IPS DF 6.9 (cell line): Measurements from ENCODE around the gene MRAP.

ENCODE experiments used
- DNase-seq: peaks from one replicate; pipeline ENCODE4 v3.0.0-alpha.2; 2013; ENCODE audit warnings: low read depth, low spot score
- H3K27ac ChIP-seq: one replicate; pipeline ENCODE4 v1.5.1; 2013; ENCODE audit warnings: low read length, control low read depth
- H3K27me3 ChIP-seq: 2 replicates; pipeline ENCODE4 v1.6.1; 2013; ENCODE audit warnings: mild to moderate bottlenecking, low read length; ENCODE audit not compliant: control insufficient read depth, insufficient read depth
- H3K36me3 ChIP-seq: 2 replicates; pipeline ENCODE4 v1.6.1; 2013; ENCODE audit warnings: low read length; ENCODE audit not compliant: control insufficient read depth, insufficient read depth
- H3K4me1 ChIP-seq: 2 replicates; pipeline ENCODE4 v1.6.1; 2013; ENCODE audit warnings: low read length; ENCODE audit not compliant: control insufficient read depth, insufficient read depth
- H3K4me3 ChIP-seq: 2 replicates; pipeline ENCODE4 v1.5.1; 2013; ENCODE audit warnings: mild to moderate bottlenecking, low read length
- H3K9me3 ChIP-seq: 2 replicates; pipeline ENCODE4 v1.6.1; 2013; ENCODE audit warnings: low read length, inconsistent platforms; ENCODE audit not compliant: control insufficient read depth, insufficient read depth
- WGBS: extraction: QIAGEN DNeasy Blood & Tissue Kit; methylation state at CpG from one replicate; pipeline ENCODE4 v1.1.7; 2013; ENCODE audit warnings: mixed read lengths, missing lambda C conversion rate; ENCODE audit not compliant: insufficient read length, insufficient coverage; 5-methylcytosine and 5-hydroxymethylcytosine counted together

The MRAP gene

GRCh38 chr21:32332463-32332951 lies 33.9 kb downstream of the MRAP start:
- no CpG with 5 or more reads among the region's 1 CpG for WGBS
- H3K36me3 ChIP-seq = peaks cover 12% of the 10 kb centered on the region; the same call in 1 of the 2 replicates

GRCh38 chr21:32333953-32334673 lies 35.5 kb downstream of the MRAP start:
- DNase-seq = no peak
- H3K27ac ChIP-seq = no peak overlapping the region
- no peaks in the 10 kb centered on the region for H3K4me1 ChIP-seq
- peaks cover 16% of the 10 kb centered on the region; the same call in 1 of the 2 replicates for H3K36me3 ChIP-seq
- H3K9me3 ChIP-seq = no peaks in the 10 kb centered on the region
- no CpG with 5 or more reads among the region's 19 CpGs for WGBS
- H3K27me3 ChIP-seq = no peaks in the 10 kb centered on the region
- H3K4me3 ChIP-seq = no peak overlapping the region

More at GRCh38 chr21:32332463-32332951, 33.9 kb downstream of the MRAP start:
- Histone ChIP-seq H3K27me3 (no peaks in the 10 kb centered on the region), H3K4me3 (no peak overlapping the region), H3K9me3 (no peaks in the 10 kb centered on the region), H3K4me1 (no peaks in the 10 kb centered on the region), H3K27ac (no peak overlapping the region)
- no peak for DNase-seq

GRCh38 chr21:32334980-32335531 lies 36.4 kb downstream of the MRAP start:
- no CpG with 5 or more reads among the region's 12 CpGs for WGBS
- Histone ChIP-seq H3K4me1 (no peaks in the 10 kb centered on the region), H3K4me3 (no peak overlapping the region), H3K27me3 (no peaks in the 10 kb centered on the region), H3K36me3 (peaks cover 16% of the 10 kb centered on the region; the same call in 1 of the 2 replicates), H3K27ac (no peak overlapping the region), H3K9me3 (no peaks in the 10 kb centered on the region)
- DNase-seq = no peak

- no CpG with 5 or more reads among the region's 27 CpGs for WGBS
- Histone ChIP-seq H3K36me3 (peaks cover 16% of the 10 kb centered on the region; the same call in 1 of the 2 replicates), H3K9me3 (no peaks in the 10 kb centered on the region), H3K27me3 (no peaks in the 10 kb centered on the region), H3K27ac (no peak overlapping the region), H3K4me1 (no peaks in the 10 kb centered on the region), H3K4me3 (no peak overlapping the region)
- no peak for DNase-seq
These were observed 37.2 kb downstream of the MRAP start for GRCh38 chr21:32335601-32336575.

GRCh38 chr21:32336711-32337110 lies 38.1 kb downstream of the MRAP start:
- no CpG with 5 or more reads among the region's 1 CpG for WGBS

GRCh38 chr21:32337206-32337605 lies 38.6 kb downstream of the MRAP start:
- Histone ChIP-seq H3K9me3 (no peaks in the 10 kb centered on the region), H3K36me3 (peaks cover 17% of the 10 kb centered on the region), H3K4me3 (no peak overlapping the region), H3K27ac (no peak overlapping the region), H3K4me1 (no peaks in the 10 kb centered on the region), H3K27me3 (no peaks in the 10 kb centered on the region)
- WGBS = no CpG with 5 or more reads among the region's 8 CpGs
- DNase-seq = no peak

More at GRCh38 chr21:32336711-32337110, 38.1 kb downstream of the MRAP start:
- Histone ChIP-seq H3K27me3 (no peaks in the 10 kb centered on the region), H3K4me1 (no peaks in the 10 kb centered on the region), H3K4me3 (no peak overlapping the region), H3K36me3 (peaks cover 16% of the 10 kb centered on the region; the same call in 1 of the 2 replicates), H3K27ac (no peak overlapping the region), H3K9me3 (no peaks in the 10 kb centered on the region)
- no peak for DNase-seq

- no peaks in the 10 kb centered on the region for H3K4me1 ChIP-seq
- H3K36me3 ChIP-seq = peaks cover 21% of the 10 kb centered on the region
- no peaks in the 10 kb centered on the region for H3K27me3 ChIP-seq
- H3K27ac ChIP-seq = no peak overlapping the region
- H3K9me3 ChIP-seq = no peaks in the 10 kb centered on the region
- no CpG with 5 or more reads among the region's 23 CpGs for WGBS
- no peak for DNase-seq
- H3K4me3 ChIP-seq = no peak overlapping the region
These were observed 39.7 kb downstream of the MRAP start for GRCh38 chr21:32338209-32338921.

- no peaks in the 10 kb centered on the region for H3K27me3 ChIP-seq
- no peaks in the 10 kb centered on the region for H3K9me3 ChIP-seq
- no peak for DNase-seq
- H3K4me3 ChIP-seq = no peak overlapping the region
- peaks cover 20% of the 10 kb centered on the region for H3K36me3 ChIP-seq
- no peaks in the 10 kb centered on the region for H3K4me1 ChIP-seq
- no peak overlapping the region for H3K27ac ChIP-seq
- WGBS = no CpG with 5 or more reads among the region's 12 CpGs
These were observed 42.5 kb downstream of the MRAP start for GRCh38 chr21:32340863-32341848.

GRCh38 chr21:32346951-32347350 lies 48.3 kb downstream of the MRAP start:
- Histone ChIP-seq H3K36me3 (peaks cover 48% of the 10 kb centered on the region), H3K4me3 (no peak overlapping the region), H3K4me1 (no peaks in the 10 kb centered on the region), H3K27ac (no peak overlapping the region), H3K9me3 (no peaks in the 10 kb centered on the region), H3K27me3 (no peaks in the 10 kb centered on the region)
- WGBS = no CpG with 5 or more reads among the region's 14 CpGs
- DNase-seq = no peak
